HepG2 (cell line): ENCODE data around the gene SIAH1. TPM values are rescaled to one million over a fixed set of nuclear protein-coding genes. Genes with fewer than 3 reads are reported as not detected.
A peak's percentile ranks its signal among the peaks of the same experiment; 100 is the strongest.

Experiments used
- CREM ChIP-seq, 2 experiments: sonication (generic) in 1 of 2; formaldehyde crosslinking in 1 of 2; IDR thresholded peaks; 2 replicates each; pipeline versions ENCODE4 v1.4.0 to v1.6.1; 2016 to 2020; ENCODE audit warnings: antibody characterized with exemption in 1 of 2, mild to moderate bottlenecking in 1 of 2, missing genetic modification reagents in 1 of 2
- DR1 ChIP-seq: sonication (generic); formaldehyde crosslinking; IDR thresholded peaks from 2 replicates; pipeline ENCODE4 v1.8.0; 2021; ENCODE audit warnings: mild to moderate bottlenecking, missing genetic modification reagents, inconsistent platforms
- GATAD2A ChIP-seq: IDR thresholded peaks from 2 replicates; pipeline ENCODE4 v1.6.1; 2016
- IRX3 ChIP-seq: sonication (generic); formaldehyde crosslinking; IDR thresholded peaks from 2 replicates; pipeline ENCODE4 v1.8.1; 2023; ENCODE audit warnings: mild to moderate bottlenecking, low read depth, missing genetic modification reagents, borderline replicate concordance
- MTF2 ChIP-seq: sonication (generic); formaldehyde crosslinking; IDR thresholded peaks from 2 replicates; pipeline ENCODE4 v1.5.0; 2020; ENCODE audit warnings: missing genetic modification reagents, borderline replicate concordance
- NFATC3 ChIP-seq: sonication (generic); formaldehyde crosslinking; IDR thresholded peaks from 2 replicates; pipeline ENCODE4 v1.5.1; 2020; ENCODE audit warnings: mild to moderate bottlenecking, missing genetic modification reagents
- PITX1 ChIP-seq: sonication (generic); formaldehyde crosslinking; IDR thresholded peaks from 2 replicates; pipeline ENCODE4 v1.5.1; 2020; ENCODE audit warnings: mild to moderate bottlenecking, missing genetic modification reagents
- RBFOX2 ChIP-seq: fragments of 200-400 bp; formaldehyde crosslinking; IDR thresholded peaks from 2 replicates; pipeline ENCODE4 v1.6.1; 2017; ENCODE audit warnings: low read depth, mild to moderate bottlenecking, low read length
- ZBTB1 ChIP-seq: sonication (generic); formaldehyde crosslinking; IDR thresholded peaks from 2 replicates; pipeline ENCODE4 v1.4.0; 2020; ENCODE audit warnings: missing genetic modification reagents, borderline replicate concordance
- ZBTB37 ChIP-seq: sonication (generic); formaldehyde crosslinking; IDR thresholded peaks from 2 replicates; pipeline ENCODE4 v1.4.0; 2020; ENCODE audit warnings: mild to moderate bottlenecking, missing genetic modification reagents
- ZNF160 ChIP-seq: sonication (generic); formaldehyde crosslinking; IDR thresholded peaks from 2 replicates; pipeline ENCODE4 v1.8.0; 2022; ENCODE audit warnings: mild to moderate bottlenecking, inconsistent platforms, missing genetic modification reagents
- ZNF224 ChIP-seq: sonication (generic); formaldehyde crosslinking; IDR thresholded peaks from 2 replicates; pipeline ENCODE4 v1.5.0; 2020; ENCODE audit warnings: mild to moderate bottlenecking, missing genetic modification reagents
- ZNF3 ChIP-seq: IDR thresholded peaks from 2 replicates; pipeline ENCODE4 v1.7.0; 2017; ENCODE audit warnings: inconsistent platforms
- ZNF512B ChIP-seq: sonication (generic); formaldehyde crosslinking; IDR thresholded peaks from 2 replicates; pipeline ENCODE4 v1.5.1; 2020; ENCODE audit warnings: missing genetic modification reagents, mild to moderate bottlenecking, borderline replicate concordance
- ZNF605 ChIP-seq: sonication (generic); formaldehyde crosslinking; IDR thresholded peaks from 2 replicates; pipeline ENCODE4 v1.8.0; 2022; ENCODE audit warnings: mild to moderate bottlenecking, missing genetic modification reagents
- ZNF747 ChIP-seq: sonication (generic); formaldehyde crosslinking; IDR thresholded peaks from 2 replicates; pipeline ENCODE4 v1.8.1; 2023; ENCODE audit warnings: missing genetic modification reagents, mild to moderate bottlenecking, borderline replicate concordance
- ZSCAN29 ChIP-seq: sonication (generic); formaldehyde crosslinking; conservative IDR thresholded peaks from 2 replicates; pipeline ENCODE4 v1.4.0; 2020; ENCODE audit warnings: mild to moderate bottlenecking, missing genetic modification reagents
- polyA plus RNA-seq, 8 experiments: library from polyadenylated mRNA; depleted of rRNA in 3 of 8; stranded (reverse) in 7 of 8; unstranded in 1 of 8; fragments of >200 nt; fragmentation: Illumina TruSeq in 4 of 8; extraction: Trizol in 4 of 8; gene quantifications; 2 replicates each; pipeline versions ENCODE4 v1.2.1 to v1.2.3, GENCODE V29; 2011 to 2016; ENCODE audit warnings: low read depth in 4 of 8, missing spikeins in 1 of 8, mixed read lengths in 1 of 8; ENCODE audit not compliant: insufficient read depth in 1 of 8
- total RNA-seq, 5 experiments: library from RNA; depleted of rRNA; stranded (reverse); fragments of >200 nt; fragmentation: Illumina TruSeq; extraction: Trizol; gene quantifications; 2 replicates each; pipeline ENCODE4 v1.2.3, GENCODE V29; 2016; ENCODE audit warnings: low read depth in 1 of 5
- TF ChIP-seq, protein P1 (sequence below): sonication (generic); formaldehyde crosslinking; IDR thresholded peaks from 2 replicates; pipeline ENCODE4 v1.8.0; 2022; ENCODE audit warnings: mild to moderate bottlenecking, missing genetic modification reagents, borderline replicate concordance
- TF ChIP-seq, protein P2 (sequence below): IDR thresholded peaks from 2 replicates; pipeline ENCODE4 v1.6.1; 2016
- TF ChIP-seq, protein P3 (sequence below): sonication (generic); formaldehyde crosslinking; IDR thresholded peaks from 2 replicates; pipeline ENCODE4 v1.5.0; 2020; ENCODE audit warnings: mild to moderate bottlenecking, missing genetic modification reagents

The SIAH1 gene
- total and polyA plus RNA-seq, 2 of the 13 experiments (the other 11 are each of a cell fraction or from before 2014, with no cell fraction given): 16.0 to 28.6 TPM

- TF ChIP-seq, protein P1, sequence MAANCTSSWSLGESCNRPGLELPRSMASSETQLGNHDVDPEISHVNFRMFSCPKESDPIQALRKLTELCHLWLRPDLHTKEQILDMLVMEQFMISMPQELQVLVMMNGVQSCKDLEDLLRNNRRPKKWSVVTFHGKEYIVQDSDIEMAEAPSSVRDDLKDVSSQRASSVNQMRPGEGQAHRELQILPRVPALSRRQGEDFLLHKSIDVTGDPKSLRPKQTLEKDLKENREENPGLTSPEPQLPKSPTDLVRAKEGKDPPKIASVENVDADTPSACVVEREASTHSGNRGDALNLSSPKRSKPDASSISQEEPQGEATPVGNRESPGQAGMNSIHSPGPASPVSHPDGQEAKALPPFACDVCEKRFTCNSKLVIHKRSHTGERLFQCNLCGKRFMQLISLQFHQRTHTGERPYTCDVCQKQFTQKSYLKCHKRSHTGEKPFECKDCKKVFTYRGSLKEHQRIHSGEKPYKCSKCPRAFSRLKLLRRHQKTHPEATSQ: no peak
- TF ChIP-seq ZNF160 (CRISPR knock-in tag) (peak; percentile 71; the same call in 1 of the 2 replicates), ZNF605 (CRISPR knock-in tag) (peak; percentile 82; the same call in 1 of the 2 replicates), ZNF512B (CRISPR knock-in tag) (no peak), ZBTB37 (CRISPR knock-in tag) (no peak), MTF2 (peak; percentile 65; the same call in 1 of the 2 replicates), GATAD2A (CRISPR knock-in tag) (peak; percentile 7; the same call in 1 of the 2 replicates), ZNF747 (CRISPR knock-in tag) (peak; percentile 37), DR1 (CRISPR knock-in tag) (no peak), RBFOX2 (peak; percentile 94), CREM (IDR thresholded peaks at IDR 0.05) (no peak), CREM (CRISPR knock-in tag; IDR thresholded peaks at IDR 0.05) (no peak), NFATC3 (CRISPR knock-in tag) (no peak), ZNF224 (CRISPR knock-in tag) (0 out of 2 replicates have a peak, but pooled peaks have one; percentile 67), ZNF3 (CRISPR knock-in tag) (no peak), ZBTB1 (CRISPR knock-in tag) (peak; percentile 94; the same call in 1 of the 2 replicates), ZSCAN29 (CRISPR knock-in tag) (no peak), PITX1 (CRISPR knock-in tag) (no peak), IRX3 (CRISPR knock-in tag) (peak; percentile 79)
- TF ChIP-seq, protein P2, sequence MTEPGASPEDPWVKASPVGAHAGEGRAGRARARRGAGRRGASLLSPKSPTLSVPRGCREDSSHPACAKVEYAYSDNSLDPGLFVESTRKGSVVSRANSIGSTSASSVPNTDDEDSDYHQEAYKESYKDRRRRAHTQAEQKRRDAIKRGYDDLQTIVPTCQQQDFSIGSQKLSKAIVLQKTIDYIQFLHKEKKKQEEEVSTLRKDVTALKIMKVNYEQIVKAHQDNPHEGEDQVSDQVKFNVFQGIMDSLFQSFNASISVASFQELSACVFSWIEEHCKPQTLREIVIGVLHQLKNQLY: no peak
- TF ChIP-seq, protein P3, sequence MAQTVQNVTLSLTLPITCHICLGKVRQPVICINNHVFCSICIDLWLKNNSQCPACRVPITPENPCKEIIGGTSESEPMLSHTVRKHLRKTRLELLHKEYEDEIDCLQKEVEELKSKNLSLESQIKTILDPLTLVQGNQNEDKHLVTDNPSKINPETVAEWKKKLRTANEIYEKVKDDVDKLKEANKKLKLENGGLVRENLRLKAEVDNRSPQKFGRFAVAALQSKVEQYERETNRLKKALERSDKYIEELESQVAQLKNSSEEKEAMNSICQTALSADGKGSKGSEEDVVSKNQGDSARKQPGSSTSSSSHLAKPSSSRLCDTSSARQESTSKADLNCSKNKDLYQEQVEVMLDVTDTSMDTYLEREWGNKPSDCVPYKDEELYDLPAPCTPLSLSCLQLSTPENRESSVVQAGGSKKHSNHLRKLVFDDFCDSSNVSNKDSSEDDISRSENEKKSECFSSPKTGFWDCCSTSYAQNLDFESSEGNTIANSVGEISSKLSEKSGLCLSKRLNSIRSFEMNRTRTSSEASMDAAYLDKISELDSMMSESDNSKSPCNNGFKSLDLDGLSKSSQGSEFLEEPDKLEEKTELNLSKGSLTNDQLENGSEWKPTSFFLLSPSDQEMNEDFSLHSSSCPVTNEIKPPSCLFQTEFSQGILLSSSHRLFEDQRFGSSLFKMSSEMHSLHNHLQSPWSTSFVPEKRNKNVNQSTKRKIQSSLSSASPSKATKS (CRISPR knock-in tag): peak; percentile 59; the same call in 1 of the 2 replicates
Measured at GRCh38 chr16:48385253-48386150, at the start of gene SIAH1 (continued).
